ENCODE results near the gene HOXC10.

Gene HOXC10

GRCh38 chr12:53950789-53951576, 34.0 kb upstream of the HOXC10 start:
- DNase-seq, result no peak

DNA sequence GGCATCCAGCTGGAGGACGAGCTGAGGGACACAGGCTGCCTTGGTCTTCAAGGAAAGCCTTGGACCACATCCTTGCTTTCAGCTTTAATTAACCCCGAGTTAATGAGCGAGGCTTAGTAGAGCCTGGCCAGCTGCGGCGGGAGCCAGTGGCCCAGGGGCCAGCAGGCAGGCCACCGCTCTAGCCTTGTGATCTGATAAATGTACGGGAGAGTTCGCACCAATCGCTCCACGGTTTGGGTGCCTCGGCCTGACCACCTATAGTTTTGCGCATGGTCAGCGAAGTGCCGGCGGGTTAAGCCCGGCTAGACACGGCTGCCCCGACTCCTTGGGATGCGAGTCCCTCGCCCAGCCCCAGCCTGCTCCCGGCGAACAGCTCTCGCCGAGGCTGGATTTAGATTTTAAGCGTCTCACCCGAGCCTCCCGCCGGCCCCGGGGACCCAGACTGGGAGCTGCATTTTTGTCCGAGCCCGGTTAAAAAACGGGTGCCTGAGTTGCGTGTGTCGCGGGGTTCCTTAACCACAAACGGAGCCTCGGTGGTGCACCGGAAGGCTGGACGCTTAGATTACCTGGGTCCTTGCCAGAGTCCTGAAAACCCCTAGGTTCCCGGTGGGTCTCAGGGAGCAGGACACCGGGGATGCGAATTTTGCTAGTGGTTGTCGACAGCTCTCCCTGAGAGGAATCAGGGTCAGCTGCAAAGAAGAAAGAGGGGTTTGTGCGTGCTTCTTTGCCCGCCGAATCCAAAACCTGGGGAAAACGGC, 33.2 kb upstream of the HOXC10 start:
- no peak for DNase-seq

- DNase-seq, result no peak
Measured at GRCh38 chr12:53952335-53952694, 32.6 kb upstream of the HOXC10 start.

DNA sequence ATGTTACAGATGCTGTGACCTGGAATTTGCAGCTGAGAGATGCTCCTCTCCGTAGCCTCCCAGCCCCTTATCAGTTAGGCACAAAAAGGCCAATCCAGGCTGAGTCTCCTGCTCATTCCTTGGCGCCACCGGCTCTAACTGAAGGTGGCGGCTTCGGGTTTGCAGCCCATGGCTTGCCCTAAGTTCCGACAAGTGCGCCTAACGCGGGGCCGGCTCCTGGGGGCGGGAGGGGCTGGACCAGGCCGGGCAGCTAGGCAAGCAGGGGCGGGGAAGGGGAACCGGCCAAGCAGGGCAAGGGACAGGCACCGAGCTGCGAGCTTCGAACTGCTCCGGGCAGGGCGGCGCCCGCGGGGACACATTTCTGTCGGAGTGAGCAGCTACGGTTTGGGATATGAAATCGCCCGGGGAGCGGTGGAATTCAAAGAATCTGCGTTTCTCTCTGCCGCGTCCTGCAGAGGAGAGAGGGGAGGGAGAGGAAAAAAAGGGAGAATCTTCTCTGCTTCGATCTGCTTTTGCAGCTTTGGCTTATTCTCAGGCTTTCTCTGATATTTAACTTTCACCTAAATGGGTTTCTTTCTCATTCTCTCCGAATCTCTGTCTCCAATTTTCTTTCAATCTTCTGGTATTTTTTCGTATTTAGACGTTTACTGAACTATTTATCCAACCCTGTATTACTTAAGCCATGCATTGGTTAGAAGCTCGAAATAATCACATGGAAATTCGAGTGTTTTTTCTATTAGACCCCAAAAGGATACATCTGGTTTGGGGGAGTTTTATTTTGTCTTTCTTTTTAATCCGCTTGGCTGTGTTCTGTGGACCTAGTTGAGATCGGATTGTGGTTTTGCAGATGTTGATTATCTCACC, 31.8 kb upstream of the HOXC10 start:
- DNase-seq, result no peak

DNA sequence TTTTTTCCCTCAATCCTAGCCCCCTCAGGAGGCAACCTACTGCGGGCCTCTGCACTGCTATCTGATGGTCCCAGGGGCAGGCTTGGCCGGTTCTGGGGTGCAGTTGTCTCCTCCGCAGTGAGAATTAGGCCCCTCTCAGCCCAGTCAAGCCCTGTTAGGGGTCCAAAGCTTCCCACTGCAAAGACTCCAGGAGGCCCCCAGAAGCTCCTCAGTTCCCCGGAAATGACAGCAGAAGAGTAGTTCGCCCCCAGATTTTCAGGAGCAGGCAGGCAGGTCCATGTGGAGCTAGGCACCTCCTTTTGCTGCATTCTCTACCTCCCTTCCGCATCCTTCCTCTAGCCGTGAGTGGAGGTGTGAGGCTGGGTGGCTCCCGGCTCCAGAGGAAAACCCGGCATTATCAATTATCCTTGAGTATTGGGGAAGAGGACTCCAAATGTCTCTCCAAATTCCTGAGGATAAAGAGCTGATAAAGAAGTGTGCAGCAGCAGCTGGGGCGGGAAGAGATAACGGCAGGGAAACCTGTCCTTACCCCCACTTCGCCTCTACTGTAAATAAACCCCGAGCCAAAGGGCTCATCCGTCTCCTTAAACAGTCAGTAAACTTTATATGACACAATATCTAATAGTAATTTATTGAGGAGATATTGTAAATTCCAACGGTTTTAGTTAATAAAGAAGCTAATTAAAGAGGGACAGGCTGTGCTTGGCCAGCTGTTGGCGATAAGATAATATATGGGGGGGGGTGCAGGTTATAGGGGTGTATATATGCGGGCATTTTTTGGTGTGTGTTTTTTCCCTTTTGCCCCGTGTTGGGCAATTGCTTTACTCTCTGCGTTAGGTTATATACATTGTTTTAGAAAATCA, 30.9 kb upstream of the HOXC10 start:
- DNase-seq, result no peak

DNA sequence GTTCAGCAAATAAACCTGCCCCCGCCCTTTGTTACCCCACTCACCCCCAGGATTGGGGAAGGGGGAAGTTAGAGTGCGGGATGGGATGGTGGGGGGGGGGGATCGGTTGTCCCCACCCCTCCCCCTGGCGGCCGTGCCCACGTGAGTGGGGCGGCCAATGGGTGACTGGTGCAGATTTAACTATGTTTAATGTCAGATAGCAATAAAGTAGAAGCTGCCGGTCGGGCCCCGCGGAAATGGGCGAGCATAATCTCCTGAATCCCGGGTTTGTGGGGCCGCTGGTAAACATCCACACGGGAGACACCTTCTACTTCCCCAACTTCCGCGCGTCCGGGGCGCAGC, 30.3 kb upstream of the HOXC10 start, which contains the start of gene HOXC12:
TSS of gene HOXC12 (plus strand) at position 210 of the 342 bp plus-strand sequence. CDS start at position 237, 27 bp downstream.
- no peak for DNase-seq

- DNase-seq, result no peak
Measured at GRCh38 chr12:53955036-53955775, 29.7 kb upstream of the HOXC10 start.

GRCh38 chr12:53955776-53956250, 29.1 kb upstream of the HOXC10 start:
- DNase-seq, result no peak

DNA sequence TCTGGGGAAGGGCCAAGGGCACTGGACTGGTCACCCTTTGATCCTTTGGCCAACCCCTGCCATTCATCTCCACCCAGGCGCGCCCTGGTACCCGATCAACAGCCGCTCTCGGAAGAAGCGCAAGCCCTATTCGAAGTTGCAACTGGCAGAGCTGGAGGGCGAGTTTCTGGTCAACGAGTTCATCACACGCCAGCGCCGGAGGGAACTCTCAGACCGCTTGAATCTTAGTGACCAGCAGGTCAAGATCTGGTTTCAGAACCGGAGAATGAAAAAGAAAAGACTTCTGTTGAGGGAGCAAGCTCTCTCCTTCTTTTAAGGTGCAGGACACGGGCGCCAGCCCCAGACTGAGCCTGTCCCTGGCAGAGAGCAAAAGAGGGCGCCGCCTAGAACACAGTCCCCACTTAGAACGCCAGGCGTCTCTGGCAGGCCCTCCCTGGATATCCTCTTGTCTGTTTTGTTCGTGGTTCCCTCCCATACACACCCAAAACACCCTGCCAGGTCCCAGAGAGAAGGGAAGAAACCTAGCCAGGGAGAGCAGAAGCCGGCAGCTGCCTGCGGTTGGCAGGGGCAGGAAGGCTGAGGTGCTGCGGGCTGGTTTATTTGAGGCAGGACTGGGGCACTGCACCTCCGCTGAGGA, 28.6 kb upstream of the HOXC10 start:
- DNase-seq, result no peak

- no peak for DNase-seq
Measured at GRCh38 chr12:53956914-53957536, 27.9 kb upstream of the HOXC10 start.

GRCh38 chr12:53958128-53958527, 26.8 kb upstream of the HOXC10 start:
- DNase-seq, result no peak

DNA sequence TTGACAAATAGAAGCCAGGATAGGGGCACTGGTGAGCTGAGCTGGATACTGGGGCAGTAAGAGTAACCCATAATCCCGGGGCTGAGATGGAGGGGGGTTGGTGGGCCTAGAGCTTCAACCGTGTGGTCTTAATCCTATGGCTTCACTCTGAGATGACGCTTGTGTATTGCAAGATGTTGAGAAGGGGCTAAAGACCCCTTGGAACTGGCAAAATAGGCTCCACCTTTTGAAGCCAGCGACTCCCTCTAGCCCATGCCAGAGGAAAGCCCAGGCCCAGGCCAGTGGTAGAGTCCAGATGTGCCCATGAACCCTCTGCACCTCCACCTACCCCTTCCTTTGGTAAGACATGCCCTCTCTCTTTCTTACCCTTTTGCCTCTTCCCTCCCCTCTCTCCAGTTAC, 25.6 kb upstream of the HOXC10 start:
- no peak for DNase-seq

DNA sequence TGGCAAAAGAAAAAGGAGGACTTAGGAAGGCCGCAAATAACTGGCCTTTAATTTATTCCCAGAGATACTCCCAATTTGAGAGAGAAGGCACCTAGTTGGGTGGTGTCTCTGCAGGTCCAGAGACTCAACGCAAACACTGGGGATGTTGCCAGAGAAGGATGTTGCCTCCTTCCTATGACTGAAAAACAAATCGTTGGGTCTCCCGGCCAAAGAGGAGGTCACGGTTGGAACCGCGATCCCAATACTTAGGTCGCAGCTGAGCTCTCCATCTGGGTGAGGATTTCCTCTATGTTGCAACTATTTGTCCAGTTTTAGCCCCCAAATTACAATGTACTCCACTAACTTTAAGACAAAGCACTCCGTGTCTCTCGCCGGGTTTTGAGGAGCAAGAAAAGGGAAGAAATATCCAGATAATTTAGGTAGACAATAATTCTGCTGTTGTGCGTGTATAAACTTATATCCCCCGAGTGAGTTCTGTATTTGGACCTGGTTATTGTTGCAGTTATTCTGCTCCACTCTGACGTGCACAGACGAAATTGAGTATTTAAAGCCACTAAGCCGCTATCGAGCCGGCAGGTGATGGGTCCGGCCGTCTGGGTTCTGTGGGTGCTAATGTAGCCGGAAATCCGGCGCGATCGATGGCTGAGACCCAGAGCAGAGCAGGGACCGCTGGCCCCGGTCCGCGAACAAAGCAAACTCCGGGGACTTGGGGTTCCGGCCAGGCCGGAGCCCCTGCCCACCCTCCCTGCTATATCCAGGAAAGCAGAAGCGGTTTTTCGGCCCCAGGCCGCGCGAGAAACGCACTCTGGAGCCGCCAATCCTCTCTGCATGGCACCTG, 24.5 kb upstream of the HOXC10 start:
- DNase-seq, result no peak

DNA sequence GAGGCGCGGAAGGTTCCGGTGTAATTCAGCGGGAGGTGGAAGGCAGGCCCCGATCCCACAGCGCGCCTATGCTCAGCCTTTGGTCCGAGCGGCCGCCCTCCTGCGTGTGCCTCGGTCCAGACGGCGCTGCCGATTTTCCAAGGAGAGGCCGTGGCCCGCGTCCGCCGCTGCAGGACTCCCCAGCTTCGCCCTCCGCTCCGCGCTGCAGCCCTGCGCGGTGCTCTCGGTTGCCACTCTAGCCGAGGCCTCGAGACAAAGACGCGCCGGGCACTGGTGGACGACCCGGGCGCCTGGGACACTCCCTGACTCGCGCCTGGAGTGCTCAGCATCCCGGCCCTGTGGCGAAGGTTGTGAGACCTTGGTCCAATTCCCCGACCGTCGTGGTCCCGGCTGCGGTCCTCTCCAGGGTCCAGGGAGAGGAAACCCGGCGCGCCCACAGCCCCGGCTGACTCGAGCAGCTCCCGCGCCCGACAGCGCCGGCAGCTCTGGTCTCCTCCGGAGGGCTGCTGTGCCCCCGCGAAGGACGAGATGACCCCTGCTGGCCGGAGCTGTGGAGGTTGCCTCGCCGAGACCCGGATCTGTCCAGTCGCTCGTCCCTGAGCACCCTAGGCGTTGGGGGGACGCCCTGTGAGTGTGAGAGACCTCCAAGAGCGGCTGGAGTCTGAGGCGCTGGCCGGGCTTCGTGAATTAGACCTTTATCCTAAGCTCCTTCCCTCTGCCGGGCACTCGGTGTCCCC, 23.8 kb upstream of the HOXC10 start:
- no peak for DNase-seq

- DNase-seq, result no peak
Measured at GRCh38 chr12:53963005-53963404, 21.9 kb upstream of the HOXC10 start.

DNA sequence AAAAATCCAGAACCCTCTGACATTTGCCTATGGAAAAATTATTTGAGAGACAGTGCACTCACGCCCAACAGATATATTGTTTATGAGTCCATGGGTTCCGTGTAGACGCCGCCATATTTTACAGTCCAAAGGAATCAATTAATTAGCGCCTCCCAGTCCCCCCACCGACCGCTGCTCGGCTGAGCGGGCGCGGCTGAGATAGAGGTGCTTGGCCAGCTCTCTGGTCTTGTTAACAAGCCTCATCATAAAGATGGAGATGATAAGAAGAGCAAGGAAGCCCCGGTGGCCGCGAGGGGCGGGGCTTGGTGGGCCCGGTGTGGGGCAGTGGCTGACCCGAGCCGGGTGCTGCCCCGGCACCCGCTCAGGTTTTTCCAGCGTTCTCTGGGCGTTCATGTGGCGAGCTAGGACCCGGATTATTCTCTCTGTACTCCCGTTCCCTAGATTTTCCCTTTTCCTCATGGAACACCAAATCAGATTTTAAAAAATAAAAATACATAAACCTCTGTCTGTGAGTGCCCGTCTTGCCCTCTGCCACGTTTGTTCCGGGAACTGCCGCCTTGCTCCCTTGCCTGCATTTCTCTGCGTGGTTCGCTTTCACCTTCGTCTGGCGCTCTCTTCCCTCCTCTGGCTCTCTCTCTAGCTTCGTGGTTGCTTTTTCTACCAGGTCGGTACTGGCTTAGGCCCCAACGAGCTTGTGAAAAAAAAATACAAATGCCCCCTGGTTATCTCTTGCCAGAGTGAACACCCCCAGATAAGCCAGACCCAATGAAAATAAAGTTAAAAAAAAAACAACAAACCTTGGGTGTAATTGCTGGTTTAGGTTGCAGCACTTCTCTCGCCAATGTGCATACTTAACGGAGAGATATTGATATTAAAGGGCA, 21.3 kb upstream of the HOXC10 start:
- no peak for DNase-seq

DNA sequence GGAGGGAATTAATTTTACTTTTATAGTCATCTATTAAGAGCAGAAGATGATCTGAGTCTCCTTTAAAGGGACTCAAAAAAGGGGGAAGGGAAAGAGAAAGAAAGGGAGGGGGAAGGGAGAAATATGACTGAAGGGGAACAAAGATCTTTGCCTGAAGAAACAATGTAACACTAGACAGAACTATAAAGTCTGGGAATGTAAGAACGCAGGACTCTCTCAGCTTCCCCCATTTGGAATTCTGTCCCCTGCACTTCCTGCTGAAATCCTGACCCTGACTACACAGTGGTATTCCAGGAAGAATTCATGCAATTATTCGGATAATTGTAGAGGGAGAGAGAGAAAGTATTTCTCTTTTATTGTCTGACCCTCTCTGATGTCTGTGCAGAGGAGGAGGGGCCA, 20.6 kb upstream of the HOXC10 start:
- DNase-seq, result no peak

Measured in stimulated activated CD4-positive, alpha-beta T cell treated with anti-CD3 and anti-CD28 coated beads, Interleukin-4, amount 100 ng/mL, for 1 hour (primary cell).